ENCODE results near the gene RASGEF1C.

Gene RASGEF1C

DNA sequence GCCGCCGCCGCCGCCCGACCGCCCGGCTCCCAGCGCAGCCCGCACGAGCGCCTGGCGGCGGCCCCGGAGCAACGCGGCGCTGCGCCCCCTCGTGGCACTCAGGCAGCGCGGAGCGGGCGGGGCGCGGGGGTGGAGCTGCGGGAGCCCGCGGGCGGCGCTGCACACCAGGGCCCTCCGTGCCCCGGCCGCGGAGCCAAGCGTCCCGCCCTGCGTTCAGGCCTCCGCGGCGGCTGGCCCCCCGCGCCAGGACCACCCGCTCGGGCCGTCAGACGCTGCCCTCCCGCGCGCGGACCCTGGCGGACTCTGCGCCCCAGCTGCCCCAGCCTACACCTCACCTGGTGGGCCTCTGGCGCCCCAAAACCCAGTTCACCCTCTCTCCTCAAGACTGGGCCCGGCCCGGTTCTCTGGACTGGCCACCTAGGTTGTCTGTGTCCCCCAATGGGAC lies at the start of gene RASGEF1C:
TSS of gene RASGEF1C (minus strand) at position 75 of the 445 bp plus-strand sequence. CDS start 71,159 bp downstream, outside the sequence.
- peak; percentile 76 for DNase-seq (ENCODE audit: low spot score)

DNA sequence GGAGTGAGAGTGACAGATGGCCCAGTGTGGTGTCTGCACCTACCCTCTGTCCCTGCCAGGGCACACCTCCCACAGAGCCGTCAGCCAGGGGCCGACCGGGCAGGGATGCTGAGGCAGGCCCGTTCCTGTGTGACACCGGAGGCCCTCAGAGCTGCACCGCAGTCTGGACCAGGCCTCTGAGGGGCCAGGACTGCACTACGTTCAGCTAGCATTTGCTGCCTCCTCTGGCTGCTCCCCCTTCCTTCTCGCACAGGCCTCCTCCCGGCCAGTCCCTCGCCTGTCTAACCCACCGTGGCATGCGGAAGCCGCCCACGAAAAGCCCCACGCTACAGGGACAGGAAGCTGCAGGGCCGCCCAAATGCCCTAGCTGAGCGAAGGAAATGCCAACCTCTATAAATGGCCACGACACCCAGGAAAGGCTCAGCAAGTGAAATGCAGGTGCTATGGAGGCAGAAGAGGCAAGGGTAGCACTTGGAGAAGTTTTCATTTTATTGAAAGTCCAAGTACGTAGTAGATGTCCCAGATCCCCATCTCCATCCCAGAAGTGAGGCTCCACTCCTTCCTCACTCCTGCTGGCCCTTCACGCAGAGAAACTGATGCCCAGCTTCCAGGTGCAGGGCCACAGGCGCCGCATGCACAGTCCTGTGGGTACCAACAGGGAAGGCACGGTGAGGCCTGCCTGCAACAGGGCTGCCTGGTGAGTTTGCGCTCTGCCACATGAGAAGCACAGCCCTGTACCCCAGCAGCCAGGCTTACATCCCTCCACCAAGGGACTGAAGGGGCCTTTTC lies 44.2 kb upstream of the RASGEF1C start:
- no peak for DNase-seq (ENCODE audit: low spot score)

DNA sequence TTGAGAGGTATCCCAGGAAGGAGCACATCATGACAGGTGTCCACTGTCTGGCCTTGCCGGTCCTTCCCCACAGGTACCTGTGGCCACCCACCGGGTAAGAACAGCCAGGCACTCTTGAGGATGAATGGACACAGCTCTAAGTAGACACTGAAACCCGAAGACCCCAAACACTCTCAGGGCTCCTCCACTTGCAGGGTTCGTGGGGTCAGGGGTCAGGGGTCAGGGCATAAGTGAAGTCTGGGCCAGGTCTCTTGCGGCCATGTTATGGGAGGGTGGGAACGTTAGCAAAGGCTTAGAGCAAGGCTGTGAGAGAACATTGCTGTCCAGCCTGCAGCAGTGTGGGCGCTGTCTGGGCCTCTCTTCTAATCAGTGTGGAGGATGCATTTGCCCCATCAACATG lies 42.9 kb upstream of the RASGEF1C start:
- no peak for DNase-seq (ENCODE audit: low spot score)

DNA sequence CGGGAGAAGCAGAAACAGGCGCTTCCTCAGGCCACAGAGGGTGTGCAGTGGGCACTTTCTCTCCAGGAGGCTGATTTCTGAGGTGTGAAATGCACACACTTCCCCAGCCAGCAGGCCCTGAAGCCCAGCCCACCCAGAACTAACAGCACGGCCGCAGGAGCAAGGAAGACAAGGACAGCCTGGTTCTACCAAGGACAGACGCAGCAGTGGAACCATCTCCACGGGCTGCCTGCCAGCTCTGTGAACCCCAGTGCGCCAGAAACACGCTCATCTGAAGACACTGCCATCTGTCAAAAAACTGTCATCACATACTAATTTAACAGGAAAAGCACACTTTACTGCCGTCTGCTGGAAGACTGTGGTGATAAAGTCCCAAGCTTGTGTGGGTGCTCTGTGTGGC lies 42.1 kb upstream of the RASGEF1C start:
- no peak for DNase-seq (ENCODE audit: low spot score)

DNA sequence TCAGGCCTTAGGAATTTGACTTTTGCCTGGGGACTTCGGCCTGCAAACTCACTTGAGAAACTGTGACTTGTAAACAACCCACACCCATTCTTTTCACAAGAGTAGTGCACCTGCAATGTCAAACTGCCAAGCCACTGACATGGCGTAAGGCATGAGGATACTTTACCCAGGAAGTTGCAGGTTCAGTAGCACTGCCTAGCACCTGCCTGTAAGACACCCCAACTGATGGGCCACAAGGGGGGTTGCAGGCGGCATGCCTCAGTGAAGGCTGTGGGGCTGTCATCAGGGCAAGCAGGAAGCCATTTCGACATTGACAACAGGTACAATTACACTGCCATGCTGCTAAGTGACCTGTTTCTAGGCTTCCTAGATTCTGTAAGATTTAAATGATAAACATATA lies 41.3 kb upstream of the RASGEF1C start:
- DNase-seq (ENCODE audit: low spot score), result no peak

DNA sequence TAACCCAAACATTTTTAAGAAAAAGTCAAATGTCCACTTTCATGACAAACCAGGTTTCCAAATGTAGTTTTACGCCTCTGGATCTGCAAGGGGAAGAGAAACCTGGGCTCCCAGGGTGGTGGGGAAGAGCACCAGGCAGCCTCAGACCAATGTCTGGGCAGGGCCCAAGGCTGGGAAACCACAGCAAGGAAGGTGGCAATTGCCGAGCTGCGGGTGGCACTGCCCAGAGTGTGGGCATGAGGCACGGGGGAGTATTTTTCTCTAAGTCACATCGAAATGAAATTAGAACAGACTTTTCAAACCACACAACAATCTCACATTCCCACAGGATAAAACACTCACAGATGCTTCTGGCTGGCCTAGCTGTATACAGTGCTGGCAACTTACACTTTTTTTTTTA lies 32.6 kb upstream of the RASGEF1C start:
- no peak for DNase-seq (ENCODE audit: low spot score)

DNA sequence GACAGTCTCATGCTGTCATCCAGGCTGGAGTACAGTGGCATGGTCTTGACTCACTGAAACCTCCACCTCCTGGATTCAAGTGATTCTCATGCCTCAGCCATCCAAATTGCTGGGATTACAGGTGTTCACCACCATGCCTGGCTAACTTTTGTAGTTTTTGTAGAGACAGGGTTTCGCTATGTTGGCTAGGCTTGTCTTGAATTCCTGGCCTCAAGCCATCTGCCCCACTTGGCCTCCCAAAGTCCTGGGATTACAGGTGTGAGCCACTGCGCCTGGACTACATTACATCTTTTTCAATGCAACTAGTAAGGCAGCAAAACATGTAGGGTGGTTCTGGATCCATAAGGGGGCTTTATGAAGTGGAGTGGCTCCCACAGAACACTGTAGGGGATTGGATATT lies 29.6 kb upstream of the RASGEF1C start:
- no peak for DNase-seq (ENCODE audit: low spot score)

DNA sequence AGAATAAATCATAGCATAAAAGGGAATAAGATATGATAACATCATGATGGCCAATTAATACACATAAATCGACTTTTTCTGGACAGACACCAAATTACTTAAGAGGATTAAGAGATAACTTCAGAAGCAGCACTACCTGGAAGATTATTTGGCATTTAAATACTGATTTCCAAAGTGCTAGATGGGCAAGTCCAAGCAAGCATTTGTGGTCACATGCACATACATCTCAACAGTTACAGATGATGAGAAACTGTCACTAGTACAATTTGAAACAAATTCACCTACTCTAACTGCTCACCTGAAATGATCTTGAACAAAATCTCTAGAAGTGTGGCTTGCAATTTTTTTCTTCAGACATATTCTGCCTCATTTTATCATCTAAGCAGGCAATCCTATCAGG lies 26.8 kb upstream of the RASGEF1C start:
- DNase-seq (ENCODE audit: low spot score), result no peak

DNA sequence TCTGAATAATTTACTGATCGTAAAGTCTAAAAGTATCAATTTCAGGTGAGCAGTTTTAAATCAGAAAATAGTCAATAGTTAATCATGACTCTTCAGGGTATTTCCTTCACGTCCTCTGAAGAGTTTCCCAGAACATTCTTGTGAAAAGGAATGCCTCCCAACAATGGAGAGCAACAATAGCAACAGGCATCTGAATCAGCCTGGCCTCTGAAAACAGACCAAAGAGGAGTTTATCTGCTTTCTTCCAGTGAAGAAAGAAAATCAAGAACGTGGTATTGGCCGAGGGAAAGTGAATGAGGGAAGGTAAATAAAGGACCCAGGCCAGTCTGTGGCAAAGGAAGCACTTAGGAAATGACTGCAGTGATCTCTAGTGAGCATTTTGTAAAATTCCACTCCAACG lies 26.1 kb upstream of the RASGEF1C start:
- DNase-seq (ENCODE audit: low spot score), result no peak

DNA sequence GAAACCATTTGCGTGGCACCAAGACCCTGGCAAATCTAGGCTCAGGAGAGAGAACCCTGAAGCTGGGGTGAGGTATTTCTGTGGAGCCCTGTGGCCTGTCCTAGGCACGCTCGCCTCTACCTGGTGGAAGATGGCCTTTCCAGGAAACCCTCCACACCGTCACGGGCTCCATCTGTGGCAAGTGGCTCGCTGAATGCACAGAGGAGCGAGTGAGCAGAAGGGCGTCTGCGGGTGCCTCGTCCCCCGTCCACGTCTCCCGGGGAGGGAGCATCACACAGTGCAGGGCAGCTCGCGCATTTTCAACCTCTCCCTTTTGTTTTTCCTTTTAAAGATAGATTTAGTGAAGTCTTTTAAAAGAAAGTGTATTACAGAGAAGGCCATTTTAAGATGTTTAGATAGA lies 25.3 kb upstream of the RASGEF1C start:
- DNase-seq (ENCODE audit: low spot score), result no peak

DNA sequence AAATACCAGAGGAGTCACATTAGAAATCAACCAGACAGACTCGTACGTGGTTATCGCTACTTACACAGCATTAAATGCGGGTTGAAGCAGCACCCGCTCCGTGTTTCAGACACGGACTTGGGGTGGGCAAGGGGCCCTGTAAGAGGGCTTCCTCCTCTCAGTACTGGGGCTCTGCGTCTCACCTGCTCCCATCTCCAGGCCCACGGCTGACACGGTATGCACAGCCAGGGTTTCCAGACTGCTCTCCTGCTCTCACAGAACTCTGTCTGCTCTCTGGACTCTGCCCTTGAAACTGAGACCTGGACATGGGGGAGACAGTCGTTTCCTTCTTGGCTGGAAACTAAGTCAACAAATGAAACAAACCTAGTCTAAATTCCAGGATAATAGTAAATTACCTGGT lies 24.7 kb upstream of the RASGEF1C start:
- DNase-seq (ENCODE audit: low spot score), result no peak

DNA sequence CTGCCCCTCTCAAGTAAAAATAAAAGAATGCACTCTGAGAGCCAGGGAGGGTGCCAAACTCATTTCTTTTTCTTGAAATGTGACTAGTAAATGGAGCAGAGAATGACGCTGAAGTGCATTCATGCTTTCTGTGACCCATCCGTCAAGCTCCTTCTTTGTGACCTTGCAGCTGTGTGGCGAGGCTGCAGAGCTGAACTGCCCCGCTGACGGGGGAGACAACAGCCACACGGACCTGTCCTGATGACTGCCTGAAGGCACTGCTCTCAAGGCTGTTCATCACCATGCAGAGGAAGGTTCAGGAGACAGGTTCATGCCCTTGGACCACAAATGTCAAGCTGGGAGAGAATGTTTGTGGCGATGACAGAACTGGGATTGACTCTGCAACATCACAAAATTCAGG lies 21.0 kb upstream of the RASGEF1C start:
- no peak for DNase-seq (ENCODE audit: low spot score)

DNA sequence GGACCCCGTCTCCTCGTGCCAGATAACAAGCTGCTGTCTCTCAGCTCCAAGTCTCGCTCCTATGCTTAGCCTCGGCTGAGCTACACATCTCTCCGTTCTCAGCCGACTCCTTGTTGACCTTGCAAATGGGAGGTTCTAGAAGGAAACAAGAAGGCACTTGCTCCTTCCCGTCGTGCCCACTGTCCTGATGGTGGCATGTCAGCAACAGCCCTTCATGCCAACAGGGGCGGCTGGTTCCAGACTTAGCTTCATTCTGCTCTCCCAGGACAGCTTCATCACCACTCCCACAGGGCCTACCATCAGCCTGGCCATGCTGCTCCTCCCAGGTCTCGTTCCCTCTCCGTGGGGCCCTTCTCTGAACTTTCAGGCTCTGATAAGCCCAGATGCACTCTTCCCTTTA lies 13.0 kb upstream of the RASGEF1C start:
- DNase-seq (ENCODE audit: low spot score), result no peak

DNA sequence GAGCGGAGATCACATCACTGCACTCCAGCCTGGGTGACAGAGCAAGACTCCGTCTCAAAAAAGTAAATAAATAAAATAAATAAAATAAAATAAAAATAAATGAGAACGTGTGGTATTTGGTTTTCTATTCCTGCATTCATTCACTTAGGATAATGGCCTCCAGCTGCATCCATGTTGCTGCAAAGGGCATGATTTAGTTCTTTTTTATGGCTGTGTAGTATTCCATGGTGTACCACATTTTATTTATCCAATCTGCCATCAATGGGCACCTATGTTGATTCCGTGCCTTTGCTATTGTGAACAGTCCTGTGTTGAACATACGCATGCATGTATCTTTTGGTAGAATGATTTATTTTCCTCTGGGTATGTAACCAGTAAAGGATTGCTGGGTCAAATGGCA lies 8.8 kb upstream of the RASGEF1C start:
- no peak for DNase-seq (ENCODE audit: low spot score)

DNA sequence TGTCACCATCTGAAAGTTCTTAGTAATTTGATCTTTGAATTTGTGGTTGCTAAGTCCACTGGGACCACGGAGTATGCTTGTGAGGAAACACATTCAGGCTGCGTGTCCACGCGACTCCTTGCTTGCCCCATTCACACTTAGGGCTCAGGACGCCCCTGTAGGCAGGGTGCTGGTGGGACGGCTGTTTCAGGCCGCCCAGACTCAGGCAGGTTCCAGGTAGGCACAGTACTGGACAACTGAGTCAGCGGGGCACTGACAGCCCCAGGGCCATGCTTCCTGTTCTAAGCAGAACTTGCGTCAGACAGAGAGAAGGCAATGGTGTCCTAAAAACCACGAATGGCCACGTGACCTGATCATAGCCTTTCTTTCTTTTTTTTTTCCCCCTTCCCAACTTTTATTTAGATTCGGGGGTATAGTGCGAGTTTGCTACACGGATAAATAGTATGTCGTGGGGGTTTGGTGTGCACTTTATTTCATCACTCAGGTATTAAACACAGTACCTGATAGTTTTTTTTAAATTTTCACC lies 7.7 kb upstream of the RASGEF1C start:
- DNase-seq (ENCODE audit: low spot score), result no peak

DNA sequence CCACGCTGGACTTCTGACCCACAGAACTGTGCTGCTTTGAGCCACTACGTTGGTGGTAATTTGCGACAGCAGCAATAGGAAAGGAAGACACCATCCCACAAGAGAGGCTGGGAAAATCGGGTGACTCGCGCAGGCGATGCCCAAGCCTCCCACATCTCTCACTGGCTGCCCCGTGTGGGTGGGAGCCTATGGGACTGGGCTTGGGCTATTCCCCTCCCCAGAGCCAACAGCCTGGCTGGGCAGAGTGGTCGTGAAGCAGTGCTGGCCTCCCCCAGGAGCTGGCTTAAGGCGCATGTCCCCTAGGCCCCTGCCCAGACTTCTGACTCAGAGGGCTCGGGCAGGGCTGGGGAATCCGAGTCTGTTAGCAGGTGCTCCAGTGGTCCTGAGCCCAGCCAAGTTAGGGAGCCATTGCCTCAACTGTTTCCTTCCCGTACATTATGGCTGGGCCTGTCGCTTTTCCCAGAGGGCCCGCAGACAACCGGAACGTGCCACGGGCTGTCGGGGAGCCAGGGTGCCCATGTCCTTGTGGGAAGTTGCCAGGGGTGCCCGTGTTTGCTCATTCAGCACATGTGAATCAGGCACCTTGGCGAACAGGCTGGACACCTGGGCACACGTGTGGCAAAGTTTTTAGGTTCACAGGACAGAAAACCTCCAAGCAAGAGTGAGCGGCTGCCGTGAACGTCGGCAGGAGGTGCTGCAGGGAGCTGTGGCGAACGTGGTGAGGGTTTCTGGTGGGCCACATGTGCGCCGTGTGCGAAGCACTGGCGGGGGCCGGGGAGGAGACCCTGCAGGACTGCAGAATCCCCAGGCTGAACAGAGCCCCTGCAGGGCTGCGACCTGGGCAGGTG lies 7.0 kb upstream of the RASGEF1C start:
- DNase-seq (ENCODE audit: low spot score), result no peak

DNA sequence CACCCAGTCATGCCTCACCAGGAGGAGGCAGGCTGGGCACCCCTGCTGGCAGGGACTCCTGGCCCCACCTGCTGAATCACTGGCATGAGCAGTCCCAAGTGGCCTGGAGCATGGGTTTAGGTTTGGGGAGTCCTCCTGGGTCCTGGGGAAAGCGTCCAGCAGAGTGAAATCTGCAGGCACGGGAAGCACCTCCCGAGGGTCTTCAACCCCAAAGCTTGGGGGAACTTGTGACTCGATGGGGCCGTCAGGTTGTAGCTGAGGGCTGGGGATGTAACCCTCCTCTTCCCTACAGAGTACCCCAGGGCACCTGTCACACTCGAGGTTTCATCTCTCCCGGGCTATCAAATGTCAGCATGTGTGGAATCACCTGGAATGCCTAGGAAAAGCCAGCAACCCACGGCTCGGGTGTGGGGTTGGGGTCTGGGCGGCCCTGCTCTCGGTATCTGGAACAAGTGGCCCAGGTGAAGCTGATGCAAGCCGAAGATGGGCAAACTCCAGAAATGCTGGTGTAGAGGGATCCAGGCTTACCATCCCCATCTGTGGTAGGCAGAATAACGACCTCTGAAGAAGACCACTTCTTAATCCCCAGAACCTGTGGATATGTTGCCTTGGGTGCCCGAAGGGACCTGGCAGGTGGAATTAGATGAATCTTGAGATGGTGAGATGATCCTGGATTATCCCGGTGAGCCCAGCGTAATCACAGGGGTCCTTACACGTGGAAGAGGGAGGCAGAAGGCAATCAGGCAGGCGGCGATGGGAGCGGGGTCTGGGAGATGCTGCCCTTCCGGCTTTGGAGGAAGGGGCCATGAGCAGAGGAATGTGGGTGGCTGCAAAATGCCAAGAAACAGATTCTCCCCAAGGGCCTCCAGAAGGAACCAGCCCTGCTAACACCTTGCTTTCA lies 6.1 kb upstream of the RASGEF1C start:
- DNase-seq (ENCODE audit: low spot score), result no peak

DNA sequence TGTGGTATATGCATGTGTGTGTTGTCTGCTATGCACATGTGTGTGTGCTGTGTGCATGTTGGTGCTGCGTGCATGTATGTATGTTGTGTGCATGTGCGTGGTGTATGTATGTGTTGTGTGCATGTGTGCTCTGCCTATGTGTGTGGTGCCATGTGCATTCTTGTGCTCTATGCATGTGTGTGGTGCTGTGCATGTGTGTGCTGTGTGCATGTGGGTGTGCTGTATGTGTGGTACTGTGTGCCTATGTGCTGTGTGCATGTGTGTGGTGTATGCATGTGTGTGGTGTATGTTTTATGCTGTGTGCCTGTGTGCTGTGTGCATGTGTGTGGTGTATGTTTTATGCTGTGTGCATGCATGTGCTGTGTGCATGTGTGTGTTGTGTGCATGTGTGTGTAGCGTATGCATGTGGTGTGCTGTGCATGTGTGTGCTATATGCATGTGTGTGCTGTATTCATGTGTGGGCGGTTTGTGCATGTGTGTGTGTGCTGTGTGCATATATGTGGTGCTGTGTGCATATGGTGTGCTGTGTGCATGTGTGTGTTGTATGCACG lies 4.7 kb upstream of the RASGEF1C start:
- DNase-seq (ENCODE audit: low spot score), result no peak

DNA sequence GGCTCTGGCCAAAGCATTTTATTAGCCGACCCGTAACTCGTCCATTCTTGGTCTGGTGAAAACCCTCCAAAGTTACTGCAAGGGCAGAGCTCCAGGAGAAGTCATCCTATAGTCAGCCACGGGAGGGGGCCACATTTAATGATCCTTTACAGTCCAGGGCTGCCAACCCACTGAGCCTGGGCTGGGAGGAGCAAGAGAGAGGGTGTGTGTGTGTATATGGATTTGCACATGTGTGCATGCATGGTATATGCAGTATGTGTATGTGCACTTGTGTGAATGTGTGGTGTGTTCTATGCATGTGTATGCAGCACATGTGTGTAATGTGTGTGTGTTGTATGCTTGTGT lies 4.2 kb upstream of the RASGEF1C start:
- no peak for DNase-seq (ENCODE audit: low spot score)

DNA sequence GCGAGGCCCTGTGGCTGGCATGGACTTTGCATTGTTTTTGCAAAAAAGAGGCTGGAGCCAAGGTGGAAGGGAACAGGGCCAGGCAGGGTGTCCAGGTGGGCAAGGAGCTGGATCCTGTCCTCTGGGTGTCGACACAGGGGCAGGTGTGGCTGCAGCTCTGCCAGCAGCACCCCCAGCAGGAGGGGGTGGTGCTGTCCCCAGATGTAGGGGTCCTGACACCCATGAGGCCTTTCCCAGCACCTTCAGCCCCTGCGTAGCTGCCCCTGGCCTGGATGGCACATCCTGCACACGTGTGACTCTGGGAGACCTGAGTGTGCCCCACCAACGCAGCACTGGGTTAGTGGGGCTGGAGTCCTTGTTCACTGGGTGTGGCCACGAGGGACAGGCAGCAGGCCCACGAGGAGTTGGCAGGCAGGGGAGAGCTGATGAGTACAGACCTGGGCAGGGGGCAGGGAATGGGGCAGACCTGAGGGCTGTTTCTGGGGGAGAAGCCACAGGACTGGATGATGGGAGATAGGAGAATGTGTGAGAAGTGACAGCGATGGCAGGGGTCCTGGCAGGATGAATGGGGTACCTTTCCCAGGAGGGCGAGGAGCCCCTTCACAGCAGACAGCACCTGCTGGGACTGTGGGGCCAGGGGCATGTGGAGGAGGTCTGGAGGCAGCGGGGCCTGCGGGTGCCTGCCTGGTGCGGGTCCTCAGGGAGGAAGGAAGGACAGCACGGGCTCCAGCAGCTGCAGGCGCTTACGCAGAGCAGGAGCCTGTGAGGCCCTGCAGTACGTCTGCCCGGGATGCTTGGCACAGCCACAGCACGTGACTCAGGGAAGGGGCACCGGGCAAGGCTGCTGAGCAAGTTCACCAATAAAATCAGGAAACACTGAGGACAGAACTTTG lies 3.6 kb upstream of the RASGEF1C start:
- no peak for DNase-seq (ENCODE audit: low spot score)

DNA sequence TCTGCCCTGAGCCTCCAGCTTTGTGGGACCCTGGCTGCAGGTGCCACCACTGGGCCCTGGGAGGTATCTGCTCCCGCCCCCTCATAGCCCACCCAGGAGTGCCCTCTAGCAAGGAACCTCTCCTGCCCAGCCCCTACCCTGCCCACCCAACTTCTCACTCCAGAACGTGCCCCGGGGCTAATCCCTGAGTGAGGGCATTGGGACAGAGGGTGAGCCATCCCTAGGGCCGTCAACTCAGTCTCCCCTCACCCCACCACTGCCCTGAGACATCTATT lies 2.7 kb upstream of the RASGEF1C start:
- DNase-seq (ENCODE audit: low spot score), result no peak
